MG63 (cell line): ENCODE data around the gene ABHD16B. TPM values are rescaled to one million over a fixed set of nuclear protein-coding genes. Genes with fewer than 3 reads are reported as not detected.
"Not testable (repeated sequence)": the region's sequence is repeated elsewhere in the genome, so short reads cannot be mapped to it uniquely, and the experiment has no call there.

Experiments used
- DNase-seq: peaks from one replicate; pipeline ENCODE4 v3.0.0-alpha.2; 2020
- H3K27me3 ChIP-seq: fragments of 250-450 bp; sonication (Bioruptor Pico); 2 replicates; pipeline ENCODE4 v1.5.1; 2020; ENCODE audit warnings: mild to moderate bottlenecking, moderate library complexity
- H3K36me3 ChIP-seq: fragments of 250-450 bp; sonication (Bioruptor Pico); 2 replicates; pipeline ENCODE4 v1.5.1; 2020; ENCODE audit warnings: mild to moderate bottlenecking, moderate library complexity
- H3K4me3 ChIP-seq: fragments of 250-450 bp; sonication (Bioruptor Pico); 2 replicates; pipeline ENCODE4 v1.5.1; 2020; ENCODE audit warnings: mild to moderate bottlenecking, moderate library complexity
- H3K9me3 ChIP-seq: fragments of 250-450 bp; sonication (Bioruptor Pico); 2 replicates; pipeline ENCODE4 v1.5.1; 2020; ENCODE audit warnings: mild to moderate bottlenecking, moderate library complexity
- total RNA-seq: library from RNA; depleted of rRNA; stranded (reverse); fragments of >200 nt; shearing (Covaris generic); gene quantifications from 2 replicates; pipeline ENCODE4 v1.2.3, GENCODE V29; 2014; ENCODE audit warnings: low replicate concordance

Gene ABHD16B
- total RNA-seq, 1 experiment from 2014 or later, result not detected

DNA sequence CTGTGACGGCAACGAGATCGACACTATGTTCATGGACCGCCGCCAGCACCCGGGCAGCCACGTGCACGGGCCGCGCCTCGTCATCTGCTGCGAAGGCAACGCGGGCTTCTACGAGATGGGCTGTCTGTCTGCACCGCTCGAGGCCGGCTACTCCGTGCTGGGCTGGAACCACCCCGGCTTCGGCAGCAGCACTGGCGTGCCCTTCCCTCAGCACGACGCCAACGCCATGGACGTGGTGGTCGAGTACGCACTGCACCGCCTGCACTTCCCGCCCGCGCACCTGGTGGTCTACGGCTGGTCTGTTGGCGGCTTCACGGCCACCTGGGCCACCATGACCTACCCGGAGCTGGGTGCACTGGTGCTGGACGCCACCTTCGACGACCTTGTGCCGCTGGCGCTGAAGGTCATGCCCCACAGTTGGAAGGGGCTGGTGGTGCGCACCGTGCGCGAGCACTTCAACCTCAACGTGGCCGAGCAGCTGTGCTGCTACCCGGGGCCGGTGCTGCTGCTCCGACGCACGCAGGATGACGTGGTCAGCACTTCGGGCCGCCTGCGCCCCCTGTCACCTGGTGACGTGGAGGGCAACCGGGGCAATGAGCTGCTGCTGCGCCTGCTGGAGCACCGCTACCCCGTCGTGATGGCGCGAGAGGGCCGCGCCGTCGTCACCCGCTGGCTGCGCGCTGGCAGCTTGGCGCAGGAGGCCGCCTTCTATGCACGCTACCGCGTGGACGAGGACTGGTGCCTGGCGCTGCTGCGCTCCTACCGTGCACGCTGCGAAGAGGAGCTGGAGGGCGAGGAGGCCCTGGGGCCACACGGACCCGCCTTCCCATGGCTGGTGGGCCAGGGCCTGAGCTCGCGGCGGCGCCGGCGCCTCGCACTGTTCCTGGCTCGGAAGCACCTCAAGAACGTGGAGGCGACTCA is 943 bp downstream of the ABHD16B start:
- H3K36me3 ChIP-seq, result peaks cover 35% of the 10 kb centered on the region
- no peak overlapping the region for H3K4me3 ChIP-seq
- no peaks in the 10 kb centered on the region for H3K27me3 ChIP-seq
- H3K9me3 ChIP-seq, result no peaks in the 10 kb centered on the region
- DNase-seq, result no peak

DNA sequence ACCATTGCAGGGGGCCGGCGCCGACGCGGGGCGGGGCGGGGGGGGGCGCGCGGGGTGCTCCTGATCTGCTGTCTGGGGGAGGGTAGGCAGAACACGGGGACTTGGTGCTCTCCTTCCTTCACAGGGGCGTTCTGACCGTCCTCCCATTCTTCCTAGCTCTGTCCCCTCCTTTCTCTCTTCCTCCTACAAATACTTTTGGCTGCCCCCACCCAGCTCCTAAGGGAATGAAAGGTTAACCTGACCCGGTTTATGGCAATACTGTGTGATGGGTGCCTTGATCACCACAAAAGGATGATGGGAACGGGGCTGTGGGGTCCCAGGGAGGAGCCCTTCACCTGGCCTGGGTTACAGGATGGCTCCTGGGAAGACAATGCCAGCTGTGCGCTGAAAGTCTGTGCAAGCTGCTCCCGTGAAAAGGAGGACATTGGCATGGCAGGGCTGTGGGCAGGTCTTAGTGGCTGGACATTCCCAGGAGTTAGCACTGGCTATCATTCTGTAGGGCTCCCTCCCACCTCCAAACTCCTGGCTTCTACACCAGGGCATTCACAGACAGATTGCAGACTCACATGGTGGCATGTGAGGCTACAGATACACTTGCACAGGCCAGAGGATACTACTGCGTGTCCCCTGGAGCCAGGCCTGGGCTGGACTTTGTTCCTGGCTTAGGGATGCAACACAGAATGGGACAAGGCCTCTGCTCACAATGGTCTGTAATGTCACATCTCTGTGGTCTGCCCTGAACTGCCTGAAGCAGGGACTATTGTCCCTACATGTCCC is 1.9 kb downstream of the ABHD16B start:
- no peaks in the 10 kb centered on the region for H3K27me3 ChIP-seq
- no peak for DNase-seq
- H3K36me3 ChIP-seq, result peaks cover 39% of the 10 kb centered on the region
- H3K9me3 ChIP-seq, result no peaks in the 10 kb centered on the region
- peak overlapping the region; percentile 87 for H3K4me3 ChIP-seq

DNA sequence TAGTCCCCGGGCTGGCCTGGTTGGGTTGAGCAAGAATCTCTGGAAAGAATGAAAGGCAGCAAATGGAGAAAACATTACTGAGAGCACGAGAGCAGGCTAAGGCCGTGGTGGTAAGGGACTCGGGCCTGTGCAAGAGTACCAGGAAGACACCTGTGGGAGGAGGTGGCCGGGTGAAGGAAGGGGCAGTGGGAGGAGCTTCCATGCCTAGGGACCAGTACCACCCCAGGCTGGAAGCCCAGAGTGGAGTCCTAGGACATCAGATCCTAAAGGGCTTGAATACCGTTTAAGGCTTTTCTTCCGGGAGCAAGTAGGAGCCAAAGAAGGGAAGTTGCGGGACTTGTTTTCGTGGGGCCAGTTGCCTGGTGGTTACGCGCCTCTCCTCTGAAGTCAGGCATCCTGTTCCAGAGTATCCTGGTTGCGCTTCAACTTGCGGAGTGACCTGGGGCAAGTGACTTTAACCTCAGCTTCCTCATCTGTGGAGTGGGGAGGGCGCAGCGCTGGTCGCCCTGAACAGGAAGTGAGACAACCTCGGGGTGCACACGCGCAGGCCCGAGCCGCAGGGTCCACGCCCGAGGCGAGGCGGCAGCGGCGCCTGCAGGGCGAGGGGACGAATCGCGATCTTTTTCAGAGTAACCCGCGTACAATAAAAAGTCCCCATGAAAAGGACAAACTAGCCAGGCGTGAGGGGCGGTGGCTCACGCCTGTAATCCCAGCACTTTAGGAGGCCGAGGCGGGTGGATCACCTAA is 2.7 kb downstream of the ABHD16B start:
- Histone ChIP-seq H3K4me3 (peak overlapping the region; percentile 87), H3K9me3 (no peaks in the 10 kb centered on the region), H3K36me3 (peaks cover 45% of the 10 kb centered on the region), H3K27me3 (no peaks in the 10 kb centered on the region)
- DNase-seq, result peak; percentile 78

- peak overlapping the region; percentile 87 for H3K4me3 ChIP-seq
- no peaks in the 10 kb centered on the region for H3K27me3 ChIP-seq
- no peaks in the 10 kb centered on the region for H3K9me3 ChIP-seq
- H3K36me3 ChIP-seq, result peaks cover 51% of the 10 kb centered on the region
- no peak for DNase-seq
Measured at GRCh38 chr20:63864545-63864977, 3.3 kb downstream of the ABHD16B start.

- Histone ChIP-seq H3K36me3 (peaks cover 57% of the 10 kb centered on the region), H3K9me3 (no peaks in the 10 kb centered on the region), H3K27me3 (no peaks in the 10 kb centered on the region), H3K4me3 (peak within 1 kb of the TSS; percentile 87)
- DNase-seq, result peak; percentile 99
Measured at GRCh38 chr20:63864978-63865640, 3.8 kb downstream of the ABHD16B start, which contains the start of gene TPD52L2. TSS of gene TPD52L2 (plus strand) at chr20:63865270. CDS start at chr20:63865366, 96 bp downstream.

DNA sequence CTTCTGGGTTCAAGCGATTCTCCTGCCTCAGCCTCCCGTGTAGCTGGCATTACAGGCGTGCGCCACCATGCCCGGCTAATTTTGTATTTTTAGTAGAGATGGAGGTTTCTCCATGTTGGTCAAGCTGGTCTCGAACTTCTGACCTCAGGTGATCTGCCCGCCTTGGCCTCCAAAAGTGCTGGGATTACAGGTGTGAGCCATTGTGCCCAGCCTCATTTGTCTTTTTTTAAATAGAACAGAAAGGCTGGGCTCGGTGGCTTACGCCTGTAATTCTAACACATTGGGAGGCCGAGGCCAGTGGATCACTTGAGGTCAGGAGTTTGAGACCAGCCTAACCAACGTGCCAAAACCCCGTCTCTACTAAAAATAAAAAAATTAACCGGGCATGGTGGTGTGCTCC is 5.7 kb downstream of the ABHD16B start:
- peaks cover 62% of the 10 kb centered on the region for H3K36me3 ChIP-seq
- DNase-seq, H3K4me3 ChIP-seq, H3K27me3 ChIP-seq, H3K9me3 ChIP-seq: not testable (repeated sequence)

DNA sequence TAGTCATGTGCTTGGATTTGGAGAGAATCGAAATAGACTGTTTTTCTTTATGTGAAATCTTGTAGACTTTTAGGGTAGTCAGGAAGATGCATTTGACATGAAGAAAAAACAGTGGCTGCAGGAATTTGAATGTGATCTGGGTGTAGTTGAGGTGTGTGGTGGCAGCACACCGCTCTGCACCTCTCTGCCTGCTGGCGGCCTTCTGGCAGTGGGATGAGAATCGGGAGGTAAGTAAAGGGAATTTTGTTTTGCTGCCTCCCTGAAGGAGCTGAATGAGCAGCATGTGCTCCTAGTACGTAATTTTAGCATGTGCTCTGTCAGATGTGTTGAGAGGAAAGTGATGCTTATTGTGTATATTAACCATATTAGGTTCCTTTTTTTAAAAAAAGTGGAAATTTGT is 7.0 kb downstream of the ABHD16B start:
- Histone ChIP-seq H3K27me3 (no peaks in the 10 kb centered on the region), H3K9me3 (no peaks in the 10 kb centered on the region), H3K36me3 (peaks cover 65% of the 10 kb centered on the region), H3K4me3 (no peak overlapping the region)
- no peak for DNase-seq

DNA sequence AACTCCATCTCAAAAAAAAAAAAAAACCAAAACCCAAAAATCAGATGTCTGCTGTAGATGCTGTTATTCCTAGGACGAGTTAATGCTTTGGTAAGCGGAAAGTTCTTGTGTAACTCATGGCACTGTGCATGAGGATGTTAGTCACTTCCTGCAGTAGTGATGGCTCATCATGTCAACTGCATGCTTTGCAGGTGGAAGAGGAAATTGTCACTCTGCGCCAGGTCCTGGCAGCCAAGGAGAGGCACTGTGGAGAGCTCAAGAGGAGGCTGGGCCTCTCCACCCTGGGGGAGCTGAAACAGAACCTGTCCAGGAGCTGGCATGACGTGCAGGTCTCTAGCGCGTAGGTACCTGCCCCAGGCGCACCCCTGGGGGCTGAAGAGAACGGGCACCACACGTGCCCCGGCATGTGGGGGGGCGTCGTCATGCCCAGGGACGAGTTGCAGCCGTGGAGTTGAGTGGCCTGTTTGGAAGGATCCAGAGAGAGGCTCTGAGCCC is 12.2 kb downstream of the ABHD16B start:
- Histone ChIP-seq H3K9me3 (no peaks in the 10 kb centered on the region), H3K36me3 (peaks cover 91% of the 10 kb centered on the region), H3K4me3 (no peak overlapping the region), H3K27me3 (no peaks in the 10 kb centered on the region)
- DNase-seq, result peak; percentile 76

DNA sequence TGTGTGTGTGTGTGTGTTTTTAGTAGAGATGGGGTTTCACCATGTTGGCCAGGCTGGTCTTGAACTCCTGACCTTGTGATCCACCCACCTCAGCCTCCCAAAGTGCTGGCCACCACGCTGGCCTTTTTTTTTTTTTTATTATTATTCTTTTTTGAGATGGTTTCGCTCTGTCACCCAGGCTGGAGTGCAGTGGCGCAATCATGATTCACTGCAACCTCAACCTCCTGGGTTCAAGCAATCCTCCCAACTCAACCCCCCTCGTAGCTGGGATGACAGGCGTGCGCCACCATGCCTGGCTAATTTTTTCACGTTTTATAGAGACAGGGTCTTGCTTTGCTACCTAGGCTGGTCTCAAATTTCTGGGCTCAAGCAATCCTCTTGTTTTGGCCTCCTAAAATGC is 12.9 kb downstream of the ABHD16B start:
- peaks cover 92% of the 10 kb centered on the region for H3K36me3 ChIP-seq
- not testable (repeated sequence) for H3K9me3 ChIP-seq, DNase-seq, H3K27me3 ChIP-seq, H3K4me3 ChIP-seq

- no peak for DNase-seq
- Histone ChIP-seq H3K4me3 (no peak overlapping the region), H3K9me3 (no peaks in the 10 kb centered on the region), H3K27me3 (no peaks in the 10 kb centered on the region), H3K36me3 (peaks cover 77% of the 10 kb centered on the region)
Measured at GRCh38 chr20:63876489-63877036, 15.3 kb downstream of the ABHD16B start.

DNA sequence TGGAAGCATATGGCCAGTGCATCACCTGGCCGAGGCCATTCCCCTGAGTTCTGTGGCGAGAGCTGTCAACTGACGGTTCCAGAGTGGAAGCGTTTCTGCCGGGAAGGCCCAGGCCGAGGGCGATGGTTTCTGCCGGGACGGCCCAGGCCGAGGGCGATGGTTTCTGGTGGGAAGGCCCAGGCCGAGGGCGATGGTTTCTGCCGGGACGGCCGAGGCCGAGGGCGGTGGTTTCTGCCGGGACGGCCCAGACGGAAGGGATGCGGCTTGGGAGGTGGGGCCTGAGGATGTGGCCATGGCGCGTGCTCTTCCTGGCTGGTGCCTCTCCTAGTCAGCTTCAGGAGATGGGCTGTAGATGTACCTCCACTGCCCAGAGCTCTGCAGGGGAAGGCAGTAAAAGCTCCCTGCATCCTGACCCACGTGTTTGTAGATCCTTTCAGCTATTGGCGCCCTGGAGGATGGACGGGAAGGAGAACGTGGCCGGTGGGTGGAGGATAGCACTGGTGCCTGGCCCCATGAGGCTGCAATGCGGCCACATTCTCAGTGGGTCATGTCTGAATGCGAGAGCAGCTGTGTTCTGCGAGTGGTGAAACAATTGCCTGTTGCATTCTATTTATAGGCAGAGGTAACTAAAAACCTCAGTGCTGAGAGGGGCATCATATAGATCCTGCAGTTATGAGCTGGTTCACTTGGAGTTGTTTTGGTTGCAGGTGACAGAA is 16.6 kb downstream of the ABHD16B start:
- peaks cover 75% of the 10 kb centered on the region for H3K36me3 ChIP-seq

DNA sequence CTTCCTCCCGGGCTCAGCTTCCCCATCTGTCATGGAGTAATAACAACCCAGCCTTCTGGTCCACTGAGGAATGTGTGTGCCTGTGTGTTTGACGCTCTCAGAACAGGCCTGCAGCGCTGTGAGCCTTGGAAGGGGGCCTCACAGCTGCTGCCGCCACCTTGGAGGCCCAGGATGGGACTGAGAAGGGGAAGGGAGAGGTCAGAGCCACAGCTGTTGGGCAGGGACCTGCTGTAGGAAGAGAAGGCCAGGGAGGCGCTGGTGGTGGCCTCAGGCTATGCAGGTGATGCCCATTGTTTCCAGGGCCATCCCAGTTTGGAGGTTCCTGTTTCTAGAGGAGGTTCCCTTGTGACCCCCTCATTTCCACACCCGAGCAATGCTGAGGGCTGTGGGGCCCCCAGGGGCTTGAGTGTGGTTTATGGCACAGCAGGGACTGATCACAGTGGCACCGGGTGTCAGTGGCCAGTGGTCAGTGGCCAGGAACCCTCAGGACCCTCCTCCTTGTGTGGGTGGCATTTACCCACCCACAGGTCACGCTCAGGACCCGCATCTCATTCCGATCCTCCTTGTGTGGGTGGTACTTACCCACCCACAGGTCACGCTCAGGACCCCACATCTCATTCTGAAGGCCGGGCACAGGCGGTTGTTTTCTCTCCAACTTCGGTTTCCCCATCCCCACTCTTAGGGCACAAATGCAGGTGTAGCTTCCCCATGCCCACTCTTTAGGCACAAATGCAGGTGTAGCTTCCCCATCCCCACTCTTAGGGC is 17.8 kb downstream of the ABHD16B start:
- Histone ChIP-seq H3K27me3 (no peaks in the 10 kb centered on the region), H3K36me3 (peaks cover 71% of the 10 kb centered on the region)
- no peak for DNase-seq

More for the DNA sequence above, 16.6 kb downstream of the ABHD16B start:
- DNase-seq, result no peak
- no peaks in the 10 kb centered on the region for H3K9me3 ChIP-seq
- H3K27me3 ChIP-seq, result no peaks in the 10 kb centered on the region
- no peak overlapping the region for H3K4me3 ChIP-seq

DNA sequence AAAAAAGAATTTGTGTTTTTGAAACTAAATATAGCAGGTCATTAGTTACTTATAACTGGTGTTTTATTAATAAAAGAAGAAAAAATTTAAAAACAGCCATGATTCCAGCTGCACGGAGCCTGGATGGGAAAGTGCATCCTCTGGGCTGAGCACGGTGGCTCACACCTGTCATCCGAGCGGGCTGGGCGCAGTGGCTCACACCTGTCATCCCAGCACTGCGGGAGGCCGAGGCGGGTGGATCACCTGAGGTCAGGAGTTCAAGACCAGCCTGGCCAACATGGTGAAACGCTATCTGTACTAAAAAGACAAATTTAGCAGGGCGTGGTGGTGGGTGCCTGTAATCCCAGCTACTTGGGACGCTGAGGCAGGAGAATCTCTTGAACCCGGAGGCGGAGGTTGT is 19.6 kb downstream of the ABHD16B start:
- H3K36me3 ChIP-seq, result peaks cover 67% of the 10 kb centered on the region
- not testable (repeated sequence) for DNase-seq, H3K9me3 ChIP-seq, H3K4me3 ChIP-seq, H3K27me3 ChIP-seq

More for the DNA sequence above, 17.8 kb downstream of the ABHD16B start:
- Histone ChIP-seq H3K9me3 (no peaks in the 10 kb centered on the region), H3K4me3 (no peak overlapping the region)

GRCh38 chr20:63881451-63882226 is 20.3 kb downstream of the ABHD16B start:
- Histone ChIP-seq H3K4me3 (no peak overlapping the region), H3K36me3 (peaks cover 60% of the 10 kb centered on the region), H3K27me3 (no peaks in the 10 kb centered on the region), H3K9me3 (no peaks in the 10 kb centered on the region)
- DNase-seq, result no peak
